ENCODE data around the gene ZNF593.

The ZNF593 gene

DNA sequence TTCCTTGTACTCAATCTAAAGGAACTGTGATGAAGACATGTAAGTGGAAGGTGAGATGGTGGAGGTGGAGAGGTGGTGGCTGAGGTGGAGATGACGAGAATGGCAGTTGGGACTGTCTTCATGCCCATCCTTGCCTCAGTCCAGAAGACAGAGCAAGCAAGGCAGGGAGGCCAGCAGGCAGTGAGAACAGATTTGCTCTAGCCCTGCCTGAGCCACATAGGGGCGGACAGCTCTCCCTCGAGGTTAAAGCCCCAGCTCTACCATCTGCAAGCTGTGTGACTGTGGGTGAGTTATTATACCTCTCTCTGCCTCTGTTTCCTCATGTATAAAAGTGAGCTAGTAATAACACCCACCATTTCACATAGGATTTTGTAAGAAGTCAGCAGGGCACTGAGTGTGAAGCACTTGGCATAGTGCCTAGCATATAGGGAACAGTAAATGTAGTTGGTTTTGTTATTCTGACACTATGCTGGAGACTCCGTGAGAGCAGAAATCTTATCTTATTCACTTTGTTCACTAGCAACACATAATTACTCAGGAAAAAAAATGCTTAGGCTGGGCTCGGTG, 15.7 kb upstream of the ZNF593 start:
- DNase-seq, result no peak

DNA sequence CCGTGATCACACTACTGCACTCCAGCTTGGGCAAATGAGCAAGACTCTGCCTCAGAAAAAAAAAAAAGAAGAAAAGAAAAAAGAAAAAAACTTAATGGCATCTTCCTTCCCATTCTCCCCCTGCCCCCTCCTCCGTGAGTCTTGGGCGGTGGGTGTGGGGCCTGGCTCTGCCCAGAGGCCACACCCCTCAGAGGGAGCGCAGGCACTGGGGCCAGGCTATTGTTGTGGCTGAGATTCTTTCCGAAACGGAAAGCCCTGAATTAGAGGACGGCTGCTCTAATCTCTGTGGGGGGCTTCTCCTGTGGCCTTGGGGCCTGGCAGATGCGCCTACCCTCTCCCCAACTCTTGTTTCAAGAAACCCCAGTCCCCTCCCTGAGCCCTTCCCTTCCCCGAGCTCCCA, 15.0 kb upstream of the ZNF593 start:
- DNase-seq, result no peak

DNA sequence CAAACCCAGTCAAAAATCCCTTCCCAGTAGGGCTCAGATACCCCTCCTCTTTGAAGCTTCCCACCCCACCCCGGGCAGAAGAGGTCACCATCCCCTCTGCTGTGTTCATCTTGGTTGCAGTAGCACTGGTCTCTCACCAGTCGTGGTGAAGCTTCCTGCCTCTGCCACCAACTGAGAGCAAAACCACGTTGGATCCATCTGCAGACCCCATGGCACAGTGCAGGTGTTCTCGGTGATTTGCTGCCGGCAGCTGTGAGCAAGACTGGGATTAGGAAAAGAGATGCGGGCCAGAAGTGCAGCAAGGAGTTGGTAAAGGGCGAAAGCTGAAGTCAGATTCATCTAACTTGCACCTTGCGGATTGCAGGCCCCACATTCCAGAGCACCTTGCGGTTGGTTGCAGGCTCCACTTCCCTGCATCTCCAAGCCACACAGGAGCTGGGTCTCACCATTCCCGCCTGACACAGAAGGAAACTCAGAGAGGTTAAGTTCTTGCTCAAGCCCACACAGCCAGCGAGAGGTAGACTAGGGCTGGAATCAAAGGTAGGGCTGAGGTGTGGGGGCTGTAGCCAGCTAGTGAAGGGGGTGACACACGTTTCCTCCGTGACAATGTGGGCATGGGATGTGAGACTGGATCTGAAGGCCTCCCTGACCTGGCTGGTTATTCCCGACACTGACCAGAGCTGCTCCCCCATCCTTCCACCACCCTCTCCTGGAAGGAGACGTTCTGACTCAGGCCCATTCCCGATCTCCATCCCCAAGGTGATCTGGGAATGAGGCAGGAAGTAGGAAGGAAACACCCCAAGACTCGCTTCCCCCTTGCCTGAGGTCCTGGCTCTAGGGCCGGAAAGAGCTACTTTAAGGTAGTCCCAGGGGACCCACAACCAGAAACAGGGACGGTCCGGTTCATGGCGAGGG, 14.1 kb upstream of the ZNF593 start:
- no peak for DNase-seq

DNA sequence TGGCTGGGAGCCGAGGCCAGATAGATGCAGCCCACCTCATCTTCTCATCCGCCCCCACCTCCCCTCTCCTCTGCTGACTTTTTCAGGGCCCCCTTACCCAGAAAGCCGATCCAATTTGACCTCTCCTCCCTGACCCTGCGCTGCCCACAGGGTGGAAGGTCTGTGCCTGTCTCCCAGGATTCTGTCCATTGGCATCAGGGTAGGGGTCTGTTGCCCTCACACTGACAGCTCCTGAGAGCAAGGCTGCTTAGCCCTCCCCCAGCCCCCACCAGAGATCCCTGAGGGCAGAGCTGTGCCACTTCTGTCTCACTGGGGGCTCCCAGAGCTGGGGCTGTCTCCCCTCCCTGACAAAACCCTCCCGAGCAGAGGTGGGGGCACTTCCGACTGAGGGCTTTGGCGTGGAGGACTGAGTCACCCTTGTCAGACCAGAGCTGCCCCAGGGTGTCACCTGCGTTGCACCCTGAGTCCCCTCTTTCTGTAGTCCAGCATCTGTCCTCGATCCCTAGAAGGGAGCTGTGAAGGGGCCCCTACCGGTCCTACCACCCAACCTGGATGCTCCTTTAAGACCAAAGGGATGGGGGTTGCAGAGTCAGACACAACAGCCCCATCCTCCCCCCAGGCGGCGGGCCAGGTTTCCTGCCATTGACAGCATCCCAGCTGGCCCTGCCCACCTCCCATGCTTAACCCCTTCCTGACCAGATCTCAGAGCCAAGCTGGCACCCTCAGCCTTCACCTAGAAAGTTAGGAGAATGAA, 13.2 kb upstream of the ZNF593 start:
- no peak for DNase-seq

DNA sequence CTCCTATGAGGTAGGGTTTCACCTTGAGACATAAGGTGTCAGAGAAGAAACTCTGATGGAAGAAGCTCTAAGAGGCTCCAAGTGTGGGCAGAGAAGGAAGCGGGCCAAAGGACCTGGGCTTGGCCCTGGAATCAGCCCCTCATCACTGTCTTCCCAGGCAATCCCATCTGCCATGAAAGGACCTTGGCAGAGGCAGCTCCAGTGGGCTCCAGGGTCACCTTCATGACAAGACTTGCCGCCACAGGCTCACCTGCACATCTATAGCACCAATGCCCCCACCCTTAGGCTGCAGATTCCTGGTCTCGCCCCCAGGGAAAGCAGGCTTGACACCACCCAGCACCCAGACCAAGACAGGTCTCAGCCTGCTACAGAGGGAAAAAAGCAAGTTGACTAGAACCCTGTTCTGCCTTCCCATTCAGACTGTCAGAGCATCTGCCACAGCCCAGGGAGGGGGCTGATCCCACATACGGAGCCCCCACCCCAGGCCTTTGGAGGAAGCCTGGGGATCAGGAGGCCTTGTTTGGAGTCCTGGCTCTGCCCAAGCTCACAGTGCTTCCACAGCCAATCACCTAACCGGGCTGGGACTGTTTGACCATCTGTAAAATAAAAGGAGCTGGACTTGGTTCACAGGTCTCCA, 11.3 kb upstream of the ZNF593 start:
- DNase-seq, result no peak

DNA sequence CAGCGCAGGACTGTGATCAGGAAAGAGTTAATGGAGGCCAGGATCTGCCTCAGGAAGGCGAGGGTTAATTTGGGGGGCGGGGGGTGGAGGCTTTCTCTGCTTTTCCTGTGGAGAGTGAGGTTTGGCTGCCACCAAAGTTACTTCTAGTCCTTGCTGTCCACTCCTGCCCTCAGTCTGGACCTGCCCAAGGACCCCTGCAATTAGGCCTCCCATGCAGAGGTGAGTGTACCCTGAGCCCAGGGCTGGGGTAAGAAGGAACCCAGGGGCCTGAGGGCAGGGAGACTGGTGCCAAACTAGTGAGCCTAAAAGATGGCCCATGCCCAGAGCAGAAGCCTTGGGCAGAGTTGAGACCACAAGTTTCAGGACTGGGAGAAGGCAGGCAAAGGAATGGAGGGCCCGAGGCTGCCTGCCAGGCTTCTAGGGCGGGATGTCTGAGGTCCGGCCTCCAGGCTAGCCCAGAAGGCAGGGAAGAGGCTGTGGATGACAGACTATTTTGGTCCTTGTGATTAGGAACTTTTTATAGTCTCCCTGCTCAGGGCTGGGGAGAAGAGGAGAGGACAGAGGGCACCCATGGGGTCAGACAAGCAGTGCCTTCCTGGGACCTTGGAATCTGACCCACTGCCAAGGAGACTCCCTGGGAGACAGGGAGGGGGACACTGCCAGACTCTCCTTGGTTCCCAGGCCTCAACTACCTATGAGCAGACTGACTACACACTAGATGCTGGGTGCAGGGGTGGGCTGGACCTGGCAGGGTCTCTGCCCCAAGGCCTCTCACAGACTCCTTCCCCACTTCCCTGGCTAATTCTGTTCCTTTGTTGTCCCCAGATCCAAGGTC, 10.6 kb upstream of the ZNF593 start, which contains the start of gene FAM110D:
TSS of gene FAM110D (plus strand) at position 172 of the 835 bp plus-strand sequence. CDS start 2,213 bp downstream, outside the sequence.
- no peak for DNase-seq

DNA sequence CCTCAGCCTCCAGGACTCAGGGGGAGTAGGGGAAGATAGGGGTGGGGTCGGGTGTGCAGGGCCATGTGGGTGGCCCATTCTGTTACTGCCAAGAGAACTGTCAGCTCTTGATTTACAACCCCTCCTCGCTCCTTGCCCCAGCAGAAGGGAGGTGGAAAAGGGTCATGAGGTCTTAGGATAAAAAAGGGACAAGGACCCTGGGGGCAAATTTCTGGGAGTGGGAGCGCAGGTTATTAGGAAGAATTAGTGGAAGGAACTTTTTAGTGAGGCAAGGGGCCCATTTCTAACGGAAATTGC, 10.0 kb upstream of the ZNF593 start:
- no peak for DNase-seq

DNA sequence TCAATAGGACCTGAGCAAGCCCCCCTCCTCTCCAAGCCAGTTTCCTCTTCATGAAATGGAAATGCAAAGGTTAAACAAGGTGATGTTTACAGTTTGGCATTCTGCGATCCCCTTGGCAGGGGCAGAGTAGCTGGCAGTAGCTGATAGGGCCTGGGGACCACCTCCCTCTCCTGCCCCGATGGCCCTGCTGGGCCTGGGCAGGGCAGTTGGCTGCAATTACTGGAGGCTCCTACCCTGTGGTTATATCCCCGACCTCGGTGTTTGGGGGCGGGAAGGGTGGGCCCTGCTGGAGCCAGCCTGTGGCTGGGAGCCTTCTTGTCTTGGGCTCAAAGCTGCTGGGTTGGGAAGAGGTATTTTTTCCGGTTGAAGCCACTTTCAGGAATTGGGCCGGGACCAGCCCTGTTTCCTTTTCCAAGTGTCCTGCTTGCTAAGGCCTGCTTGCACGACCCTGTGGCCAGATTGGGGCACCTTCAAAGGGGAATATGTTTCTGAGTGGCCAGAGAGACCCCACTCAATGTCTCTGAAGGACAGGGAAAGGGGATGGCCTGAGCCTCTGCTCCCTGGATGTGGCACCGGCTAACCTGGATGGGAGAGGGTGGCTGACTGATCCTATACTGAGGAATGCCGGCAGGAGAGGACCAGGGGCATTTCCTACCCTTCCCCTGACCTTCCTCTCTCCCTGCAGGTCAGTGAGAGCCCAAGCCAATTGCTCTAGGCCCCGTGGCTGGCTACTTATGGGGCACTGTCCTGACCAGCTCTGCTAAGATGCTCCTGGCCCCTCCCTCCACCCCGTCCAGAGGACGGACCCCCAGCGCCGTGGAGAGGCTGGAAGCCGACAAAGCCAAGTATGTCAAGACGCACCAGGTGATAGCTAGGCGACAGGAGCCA, 8.9 kb upstream of the ZNF593 start:
- no peak for DNase-seq

DNA sequence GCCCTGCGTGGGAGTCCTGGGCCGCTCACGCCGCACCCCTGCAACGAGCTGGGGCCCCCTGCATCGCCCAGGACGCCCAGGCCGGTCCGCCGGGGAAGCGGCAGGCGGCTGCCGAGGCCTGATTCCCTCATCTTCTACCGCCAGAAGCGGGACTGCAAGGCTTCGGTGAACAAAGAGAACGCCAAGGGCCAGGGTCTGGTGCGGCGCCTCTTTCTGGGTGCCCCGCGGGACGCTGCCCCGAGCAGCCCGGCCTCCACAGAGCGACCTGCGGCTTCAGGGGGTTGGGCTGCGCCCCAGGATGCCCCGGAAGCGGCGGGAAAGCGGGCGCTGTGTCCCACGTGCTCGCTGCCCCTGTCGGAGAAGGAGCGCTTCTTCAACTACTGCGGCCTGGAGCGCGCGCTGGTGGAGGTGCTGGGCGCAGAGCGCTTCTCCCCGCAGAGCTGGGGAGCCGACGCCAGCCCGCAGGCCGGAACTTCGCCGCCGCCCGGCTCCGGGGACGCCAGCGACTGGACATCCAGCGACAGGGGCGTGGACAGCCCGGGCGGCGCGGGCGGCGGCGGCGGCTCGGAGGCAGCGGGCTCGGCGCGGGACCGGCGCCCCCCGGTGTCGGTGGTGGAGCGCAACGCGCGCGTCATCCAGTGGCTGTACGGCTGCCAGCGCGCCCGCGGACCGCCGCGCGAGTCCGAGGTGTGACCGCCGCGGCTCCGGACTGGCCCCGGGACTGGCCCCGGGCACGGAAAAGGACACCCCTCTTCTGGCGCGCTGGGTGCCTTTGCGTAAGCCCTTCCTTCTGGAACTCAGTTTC, 8.1 kb upstream of the ZNF593 start:
- DNase-seq, result peak; percentile 62

DNA sequence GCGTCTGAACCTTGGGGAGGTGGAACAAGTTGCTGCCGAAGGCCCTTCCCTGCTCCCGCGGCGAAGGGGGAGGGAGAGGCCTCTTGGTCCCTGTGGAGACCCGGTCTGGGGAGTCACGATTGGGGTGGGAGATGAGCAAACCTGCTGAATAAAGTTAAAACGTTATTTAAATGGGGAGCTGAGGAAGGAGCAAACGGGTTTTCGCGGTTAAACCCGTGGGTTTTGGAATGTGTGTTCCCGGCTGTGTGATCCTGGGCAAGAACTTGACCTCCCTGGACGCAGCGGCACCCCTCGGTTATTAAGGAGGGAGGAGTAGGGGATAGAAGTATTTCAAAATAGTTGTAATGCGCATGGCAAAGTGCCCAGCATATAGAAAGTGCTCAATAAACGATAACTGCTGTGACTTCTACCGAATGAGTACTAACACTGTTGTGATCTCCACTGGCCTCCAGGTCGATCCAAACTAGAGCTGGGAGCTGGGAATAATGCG, 7.4 kb upstream of the ZNF593 start:
- no peak for DNase-seq

DNA sequence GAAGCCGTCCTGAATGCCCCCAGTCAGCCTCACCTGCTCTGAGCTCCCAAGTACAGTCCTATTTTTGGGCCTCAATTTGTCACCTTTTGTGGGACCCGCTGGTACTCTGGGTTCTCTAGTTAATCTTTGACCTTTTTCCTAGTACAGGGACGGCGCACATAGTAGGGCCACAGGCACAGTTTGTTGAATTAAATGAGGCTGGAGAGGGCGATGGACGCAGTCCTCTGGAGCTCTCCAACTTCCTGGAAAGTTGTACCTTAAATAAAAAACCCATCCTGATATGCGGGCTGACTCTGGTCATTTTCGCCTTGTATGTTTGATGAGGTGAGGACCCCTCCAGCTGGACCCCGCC, 6.0 kb upstream of the ZNF593 start:
- no peak for DNase-seq

DNA sequence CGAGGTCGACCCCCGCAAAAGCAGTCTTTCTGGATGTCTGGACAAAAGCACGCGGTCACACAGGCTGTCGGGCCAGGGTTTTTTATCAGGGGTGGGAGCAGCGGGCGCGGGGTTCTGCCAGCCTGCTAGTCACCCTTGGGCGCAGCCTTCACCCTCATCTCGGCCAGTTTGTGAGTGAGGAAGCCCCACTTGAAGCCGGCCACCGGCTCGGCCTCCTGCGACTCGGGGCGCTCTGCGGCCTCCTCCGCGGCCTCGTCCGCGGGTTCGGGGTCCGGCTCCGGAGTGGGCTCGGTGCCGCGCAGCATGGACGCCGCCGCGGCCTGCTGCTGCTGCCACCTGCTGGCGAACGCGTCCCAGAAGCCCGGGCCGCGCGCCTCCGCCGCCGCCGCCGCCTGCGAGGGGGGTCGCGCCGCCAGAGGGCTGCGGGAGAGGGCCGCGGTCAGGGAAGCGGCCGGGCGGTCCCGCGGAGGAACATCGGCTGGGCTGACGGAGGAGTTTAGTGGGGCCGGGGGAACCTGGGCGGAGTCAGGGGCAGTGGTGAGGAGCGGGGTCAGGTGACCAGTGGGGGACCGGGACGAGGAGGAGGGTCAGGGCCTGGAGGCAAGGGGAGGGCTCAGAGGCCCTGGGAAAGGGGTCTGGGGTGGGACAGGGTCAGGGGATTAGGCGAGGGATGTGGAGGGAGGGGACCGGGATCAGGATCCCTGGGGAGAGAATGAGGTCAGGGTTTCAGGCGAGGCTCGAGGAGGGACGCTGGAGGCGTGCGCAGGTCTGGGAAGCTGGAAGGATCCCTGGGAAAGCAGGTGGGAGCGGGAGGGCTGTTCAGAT, 5.5 kb upstream of the ZNF593 start:
- DNase-seq, result peak; percentile 73

DNA sequence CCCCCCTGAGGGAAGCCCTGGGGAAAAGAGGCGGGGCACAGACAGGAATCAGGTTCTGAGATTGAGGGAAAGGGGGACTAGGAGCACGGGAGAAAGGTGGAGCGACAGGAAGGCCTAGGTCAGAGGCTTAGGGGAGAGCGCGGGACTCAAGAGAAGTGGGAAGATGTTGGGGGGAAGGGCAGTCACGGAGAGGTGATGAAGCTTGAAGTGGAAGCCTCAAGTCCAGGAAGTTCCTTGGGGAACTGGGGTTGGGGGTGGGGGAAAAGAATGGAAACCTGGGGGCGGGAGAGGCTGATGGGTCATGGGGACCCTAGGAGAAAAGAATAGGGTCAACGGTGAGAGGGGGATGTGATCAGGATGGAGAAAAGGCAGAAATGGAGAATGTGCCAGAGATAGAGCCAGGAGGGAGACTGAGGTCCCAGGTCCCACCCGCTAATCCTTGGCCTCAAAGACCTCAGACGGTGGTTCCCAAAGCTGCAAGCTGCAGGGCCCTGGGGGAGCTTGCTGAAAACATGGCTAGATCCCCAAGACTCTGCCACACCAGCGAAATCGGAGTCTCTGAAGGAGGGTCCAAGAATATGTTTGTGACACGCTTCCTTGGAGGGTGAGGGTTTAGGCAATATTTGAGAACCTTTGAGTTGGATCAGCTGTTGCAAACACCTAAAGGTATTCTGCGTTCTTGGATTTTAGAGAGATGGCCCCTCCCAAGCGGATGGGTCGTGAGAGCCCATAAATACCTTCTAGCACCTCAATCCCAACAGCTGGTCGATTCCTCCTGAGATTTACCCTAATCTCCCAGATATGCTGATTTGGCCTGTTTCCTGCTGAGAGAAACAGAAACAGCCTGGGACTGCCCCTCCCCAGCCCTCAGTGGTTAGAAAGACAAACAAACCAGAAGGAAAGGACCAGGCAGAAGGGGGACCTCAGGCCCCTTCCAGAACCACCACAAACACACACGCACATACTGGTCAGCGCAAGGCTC, 4.6 kb upstream of the ZNF593 start:
- DNase-seq, result no peak

DNA sequence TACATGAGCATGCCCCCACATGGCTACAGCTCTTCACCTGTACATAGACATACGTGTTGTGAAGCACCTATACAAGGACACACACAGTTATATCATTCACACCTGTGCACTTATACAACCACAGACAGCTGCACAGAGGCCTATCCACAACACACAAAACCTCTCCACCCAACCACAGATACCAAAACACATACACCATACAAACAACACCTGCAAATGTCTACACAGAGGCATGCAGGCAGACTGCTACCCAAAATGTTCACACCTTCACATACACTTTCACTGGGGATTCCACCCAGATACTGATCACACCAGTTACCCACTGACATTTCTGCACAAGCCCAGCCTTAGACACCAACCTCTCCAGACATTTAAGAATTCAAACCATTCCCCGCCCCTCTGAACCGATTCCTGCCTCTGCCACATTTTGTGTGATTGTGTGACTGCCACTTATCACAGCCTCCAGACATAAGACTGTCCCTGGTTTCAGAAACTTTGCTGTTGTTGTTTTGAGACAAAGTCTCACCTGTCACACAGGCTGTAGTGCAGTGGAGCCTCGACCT, 2.9 kb upstream of the ZNF593 start:
- DNase-seq, result no peak

DNA sequence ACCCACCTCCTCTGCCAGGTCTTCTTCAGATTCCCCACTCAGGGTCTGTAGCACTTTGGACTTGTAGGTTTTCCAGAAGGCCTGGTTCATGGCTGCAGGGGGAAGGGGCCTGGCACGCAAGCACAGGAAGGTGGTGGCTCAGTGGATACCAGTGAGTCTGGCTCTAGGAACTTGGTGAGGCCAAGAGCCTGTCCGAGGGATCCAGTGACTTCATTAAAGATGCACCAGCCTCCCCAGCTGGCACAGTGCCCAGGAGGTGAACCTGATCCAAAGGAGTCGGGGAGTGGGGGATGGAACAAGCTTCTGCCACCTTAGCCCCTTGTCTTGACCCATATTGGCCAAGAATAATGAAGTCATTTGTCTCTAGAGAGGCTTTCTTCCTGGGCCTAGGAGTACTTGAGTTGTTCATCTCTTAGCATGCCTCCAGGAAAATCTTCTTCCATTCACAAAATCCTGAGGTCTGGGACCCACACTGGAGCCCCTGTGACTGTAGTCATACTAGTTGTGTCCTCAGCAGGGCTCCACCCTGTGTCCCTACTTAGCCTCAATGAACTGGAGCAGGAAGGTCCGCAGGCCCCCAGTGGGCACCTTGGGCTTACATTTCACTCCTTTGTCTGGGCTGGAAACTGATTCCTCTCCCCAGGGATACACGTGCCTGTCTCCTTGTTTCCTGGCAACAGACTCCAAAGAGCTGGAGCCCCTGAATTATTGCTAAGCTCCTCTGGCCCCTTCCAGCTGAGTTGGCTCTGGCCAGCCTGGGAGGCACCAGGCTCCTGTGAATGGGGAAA, 1.1 kb upstream of the ZNF593 start, which contains the start of gene C1orf232:
TSS of gene C1orf232 (minus strand) at position 554 of the 788 bp plus-strand sequence. CDS start at position 90, 464 bp downstream.
- DNase-seq, result no peak

DNA sequence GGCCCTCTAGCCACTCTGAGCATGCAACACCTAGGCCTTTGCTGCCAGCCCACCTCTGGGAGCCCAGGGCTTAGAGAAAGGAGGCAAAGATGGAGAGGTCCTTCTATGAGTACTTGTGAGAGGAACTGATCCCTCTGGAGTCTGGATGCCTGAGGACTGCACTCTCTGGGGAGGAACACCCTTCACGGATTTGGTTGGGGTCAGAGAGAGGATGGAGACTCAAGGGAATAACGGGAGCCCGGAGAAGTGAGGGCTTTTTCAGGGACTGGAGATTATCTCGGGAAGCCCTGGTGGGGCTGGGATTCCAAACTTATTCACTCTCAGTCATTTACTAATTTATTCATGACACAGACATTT, 532 bp upstream of the ZNF593 start:
- no peak for DNase-seq

DNA sequence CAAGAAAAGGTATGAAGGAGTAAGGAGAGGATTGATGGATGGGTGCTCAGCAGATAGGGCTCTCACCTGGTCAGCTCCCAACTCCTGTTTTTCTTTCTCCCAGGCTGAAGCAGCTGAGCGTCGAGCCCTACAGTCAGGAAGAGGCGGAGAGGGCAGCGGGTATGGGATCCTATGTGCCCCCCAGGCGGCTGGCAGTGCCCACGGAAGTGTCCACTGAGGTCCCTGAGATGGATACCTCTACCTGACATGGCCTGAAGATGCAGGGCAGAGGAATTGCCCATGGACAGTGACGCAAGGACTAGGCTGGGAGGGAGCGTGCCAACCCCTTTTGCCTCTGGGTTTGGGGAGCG, 739 bp downstream of the ZNF593 start:
- no peak for DNase-seq
